Measurements from ENCODE around the gene NDUFS8. TPM values are rescaled to one million over a fixed set of nuclear protein-coding genes. Genes with fewer than 3 reads are reported as not detected.

The NDUFS8 gene
- total RNA-seq, 1 donor: 85.9 TPM

DNA sequence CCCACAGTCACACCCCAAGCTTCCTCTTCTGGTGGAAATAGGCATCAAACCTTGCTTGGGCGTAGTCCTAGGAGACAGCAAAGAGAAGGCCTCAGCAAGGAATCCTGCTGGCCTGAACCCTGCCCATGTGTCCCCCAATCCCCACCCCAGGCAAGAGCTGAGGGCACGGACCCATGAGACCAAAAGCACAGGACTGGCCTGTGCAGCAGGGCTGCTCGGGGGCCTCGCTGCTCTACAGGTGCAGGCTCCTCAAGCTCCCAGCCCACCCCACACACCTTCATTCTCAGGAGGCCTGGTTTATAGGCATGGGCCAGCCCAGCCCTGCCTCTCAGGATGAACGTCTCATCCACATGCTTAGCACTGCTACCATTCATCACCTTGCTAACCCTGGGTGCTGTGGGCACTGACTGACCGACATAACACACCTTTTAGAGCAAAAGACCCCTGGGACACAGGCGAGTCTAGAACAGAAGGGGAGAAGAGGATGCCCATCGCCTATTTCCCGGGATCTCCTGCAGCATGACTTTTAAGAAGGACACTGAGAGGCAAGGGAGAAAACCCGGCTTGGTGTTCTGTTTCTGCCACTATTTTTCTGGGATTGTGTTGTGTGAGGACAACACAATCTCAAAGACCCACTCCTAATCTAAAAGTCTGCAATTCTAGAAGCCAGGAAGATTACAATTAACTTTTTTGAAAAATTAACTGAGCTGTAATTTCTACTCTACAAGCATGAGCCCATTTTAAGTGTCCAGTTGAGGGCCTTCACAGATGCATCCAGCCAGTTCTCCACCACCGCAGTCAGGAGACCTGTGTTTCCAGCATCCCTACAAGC lies 23.7 kb downstream of the NDUFS8 start:
- TF ChIP-seq, protein P1, sequence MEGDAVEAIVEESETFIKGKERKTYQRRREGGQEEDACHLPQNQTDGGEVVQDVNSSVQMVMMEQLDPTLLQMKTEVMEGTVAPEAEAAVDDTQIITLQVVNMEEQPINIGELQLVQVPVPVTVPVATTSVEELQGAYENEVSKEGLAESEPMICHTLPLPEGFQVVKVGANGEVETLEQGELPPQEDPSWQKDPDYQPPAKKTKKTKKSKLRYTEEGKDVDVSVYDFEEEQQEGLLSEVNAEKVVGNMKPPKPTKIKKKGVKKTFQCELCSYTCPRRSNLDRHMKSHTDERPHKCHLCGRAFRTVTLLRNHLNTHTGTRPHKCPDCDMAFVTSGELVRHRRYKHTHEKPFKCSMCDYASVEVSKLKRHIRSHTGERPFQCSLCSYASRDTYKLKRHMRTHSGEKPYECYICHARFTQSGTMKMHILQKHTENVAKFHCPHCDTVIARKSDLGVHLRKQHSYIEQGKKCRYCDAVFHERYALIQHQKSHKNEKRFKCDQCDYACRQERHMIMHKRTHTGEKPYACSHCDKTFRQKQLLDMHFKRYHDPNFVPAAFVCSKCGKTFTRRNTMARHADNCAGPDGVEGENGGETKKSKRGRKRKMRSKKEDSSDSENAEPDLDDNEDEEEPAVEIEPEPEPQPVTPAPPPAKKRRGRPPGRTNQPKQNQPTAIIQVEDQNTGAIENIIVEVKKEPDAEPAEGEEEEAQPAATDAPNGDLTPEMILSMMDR (IDR thresholded peaks at IDR 0.05; ENCODE audit: insufficient read depth, low read depth, low read length): no peak
- H3K4me3 ChIP-seq (ENCODE audit: low read depth, low read length): no peak overlapping the region
- no peak for DNase-seq (ENCODE audit: low read depth)

DNA sequence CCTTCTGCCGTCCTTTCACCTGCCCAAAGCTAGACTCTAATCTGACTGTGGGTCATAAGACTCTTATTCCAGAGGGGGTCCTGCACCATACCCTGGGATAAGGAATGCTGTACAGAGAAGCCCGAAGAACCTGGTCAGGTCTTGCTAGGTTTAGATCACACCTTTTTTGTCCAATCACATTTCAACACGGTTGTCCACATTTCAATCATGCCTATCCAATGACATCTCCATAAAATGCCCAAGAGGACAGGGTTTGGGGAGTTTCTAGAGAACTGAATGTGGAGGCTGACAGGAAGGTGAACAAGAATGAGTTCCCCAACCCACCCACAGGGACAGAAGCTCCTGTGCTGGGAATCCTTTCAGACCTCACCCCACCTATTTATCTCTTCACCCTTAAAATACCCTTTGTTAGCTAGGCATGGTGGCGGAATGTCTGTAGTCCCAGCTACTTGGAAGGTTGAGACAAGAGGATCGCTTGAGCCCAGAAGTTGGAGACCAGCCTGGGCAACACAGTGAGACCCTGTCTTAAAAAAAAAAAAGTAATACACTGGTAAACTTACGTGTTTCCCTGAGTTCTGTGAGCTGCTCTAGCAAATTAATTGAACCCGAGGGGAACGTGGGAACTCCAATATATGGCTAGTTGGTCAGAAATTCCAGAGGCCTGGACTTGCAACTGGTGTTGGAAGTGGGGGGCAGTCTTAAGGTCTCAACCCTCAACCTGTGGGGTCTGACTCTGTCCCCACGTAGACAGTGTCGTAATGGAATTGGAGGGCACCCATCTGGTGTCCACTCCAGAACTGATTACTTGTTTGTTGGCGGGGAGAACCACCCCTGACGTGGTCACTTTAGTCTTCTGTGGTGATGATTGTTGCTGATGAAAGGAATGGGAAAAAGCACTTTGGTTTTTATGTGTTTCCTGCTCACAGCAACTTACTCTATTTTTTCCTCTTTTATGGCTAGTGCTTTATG lies 26.1 kb downstream of the NDUFS8 start:
- TF ChIP-seq, protein P1 (IDR thresholded peaks at IDR 0.05; ENCODE audit: insufficient read depth, low read depth, low read length): no peak
- no peak overlapping the region for H3K4me3 ChIP-seq (ENCODE audit: low read depth, low read length)
- no peak for DNase-seq (ENCODE audit: low read depth)

GRCh38 chr11:68057807-68058206 lies 27.3 kb downstream of the NDUFS8 start:
- no peak overlapping the region for H3K4me3 ChIP-seq (ENCODE audit: low read depth, low read length)
- no peak for DNase-seq (ENCODE audit: low read depth)
- TF ChIP-seq, protein P1 (IDR thresholded peaks at IDR 0.05; ENCODE audit: insufficient read depth, low read depth, low read length): no peak

DNA sequence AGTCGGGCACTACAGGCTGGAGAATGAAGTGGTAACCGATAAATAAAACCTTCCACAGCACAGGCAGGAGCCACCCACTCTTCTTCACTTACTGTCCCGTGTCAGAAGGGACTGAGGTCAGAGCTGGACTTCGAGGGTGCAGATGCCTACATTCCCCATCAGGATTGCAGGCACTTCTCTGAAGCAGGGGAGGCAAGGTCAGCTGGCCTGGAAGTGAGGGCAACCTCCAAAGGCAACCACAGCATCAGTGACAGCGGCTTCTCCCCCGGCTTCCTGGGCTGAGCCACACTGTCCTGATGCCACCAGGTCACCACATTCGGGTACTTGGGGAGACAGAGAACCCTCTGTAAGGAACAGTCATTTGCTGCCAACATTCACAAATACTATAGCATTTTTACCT lies 31.0 kb downstream of the NDUFS8 start:
- TF ChIP-seq, protein P1 (IDR thresholded peaks at IDR 0.05; ENCODE audit: insufficient read depth, low read depth, low read length): no peak
- no peak overlapping the region for H3K4me3 ChIP-seq (ENCODE audit: low read depth, low read length)
- DNase-seq (ENCODE audit: low read depth): no peak

DNA sequence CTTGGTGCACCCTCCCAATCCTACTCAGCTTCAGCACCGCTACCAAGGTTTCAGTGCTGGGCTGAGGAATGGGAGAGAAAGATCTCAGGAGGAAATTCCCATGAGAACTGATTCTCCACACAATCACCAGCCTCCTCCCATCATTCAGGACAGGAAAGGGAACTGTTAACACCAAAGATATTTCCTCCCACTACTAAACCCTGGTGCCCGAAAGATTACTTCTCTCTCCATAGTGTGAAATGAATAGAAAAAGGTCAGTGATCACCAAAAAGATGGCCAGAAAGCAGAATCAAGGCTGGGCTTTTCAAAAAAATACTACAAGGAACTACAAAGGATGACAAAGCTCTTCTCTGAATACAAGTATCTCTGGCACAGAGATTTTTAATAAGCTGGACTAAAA lies 34.4 kb downstream of the NDUFS8 start:
- TF ChIP-seq, protein P1 (IDR thresholded peaks at IDR 0.05; ENCODE audit: insufficient read depth, low read depth, low read length): no peak
- no peak overlapping the region for H3K4me3 ChIP-seq (ENCODE audit: low read depth, low read length)
- DNase-seq (ENCODE audit: low read depth): no peak

- TF ChIP-seq, protein P1 (IDR thresholded peaks at IDR 0.05; ENCODE audit: insufficient read depth, low read depth, low read length): no peak
- no peak overlapping the region for H3K4me3 ChIP-seq (ENCODE audit: low read depth, low read length)
- no peak for DNase-seq (ENCODE audit: low read depth)
Observed at GRCh38 chr11:68065841-68066240, 35.4 kb downstream of the NDUFS8 start.
